Transverse colon (tissue), 4 donors: Measurements from ENCODE around the gene TMEM229B. TPM values are rescaled to one million over a fixed set of nuclear protein-coding genes. Genes with fewer than 3 reads are reported as not detected.

Experiments used
- DNase-seq: peaks from one replicate; pipeline ENCODE4 v3.0.0-alpha.2; 2019
- H3K27ac ChIP-seq, 4 donors: fragments of 200-600 bp; sonication (generic); 2 replicates each; pipeline ENCODE4 v1.5.1; 2016 to 2018; ENCODE audit warnings: inconsistent platforms in 4 of 4
- H3K27me3 ChIP-seq: fragments of 200-600 bp; sonication (generic); 2 replicates; pipeline ENCODE4 v1.5.1; 2017; ENCODE audit warnings: inconsistent platforms
- H3K36me3 ChIP-seq, 4 donors: fragments of 200-600 bp; sonication (generic); 2 replicates each; pipeline ENCODE4 v1.5.1; 2017 to 2019; ENCODE audit warnings: inconsistent platforms in 4 of 4
- H3K4me1 ChIP-seq, 4 donors: fragments of 200-600 bp; sonication (generic); 2 replicates each; pipeline ENCODE4 v1.5.1; 2017 to 2020; ENCODE audit warnings: inconsistent platforms in 4 of 4
- H3K4me3 ChIP-seq, 4 donors: fragments of 200-600 bp; sonication (generic); 1 replicate in 1 of 4; 2 replicates in 3 of 4; pipeline versions ENCODE4 v1.5.1 to v1.6.1; 2017 to 2019; ENCODE audit warnings: inconsistent platforms in 4 of 4
- H3K9me3 ChIP-seq, 2 donors: fragments of 200-600 bp; sonication (generic); 2 replicates each; pipeline ENCODE4 v1.5.1; 2017 to 2019; ENCODE audit warnings: inconsistent platforms in 2 of 2
- EP300 ChIP-seq: sonication (generic); formaldehyde crosslinking; IDR thresholded peaks from one replicate; pipeline ENCODE4 v1.6.1; 2017; ENCODE audit warnings: antibody characterized with exemption, low read depth
- POLR2A ChIP-seq: fragments of 450-650 bp; IDR thresholded peaks from one replicate; pipeline ENCODE4 v1.6.1; 2016; ENCODE audit warnings: antibody characterized with exemption, mild to moderate bottlenecking, moderate library complexity
- POLR2AphosphoS5 ChIP-seq, 3 donors: sonication (generic); formaldehyde crosslinking; IDR thresholded peaks; one replicate each; pipeline ENCODE4 v1.6.1; 2016; ENCODE audit warnings: antibody characterized with exemption in 3 of 3
- WGBS, 2 donors: methylation state at CpG; one replicate each; pipeline ENCODE4 v1.1.5; 2018; ENCODE audit warnings: low coverage in 1 of 2; 5-methylcytosine and 5-hydroxymethylcytosine counted together
- in situ Hi-C, 4 donors: fragments of 200-750 bp; cut with MboI; loops; one replicate each; pipeline versions ENCODE4 v1.15.0 to v1.15.1; 2017; ENCODE audit warnings: low sequenced_read_pairs in 3 of 4, low pct_ligation_motif_present in 1 of 4, low pct_unique_long_range_greater_than_20kb in 1 of 4
- intact Hi-C: fragments of 100-400 bp; cut with DNase I; formaldehyde crosslinking; loops from one replicate; pipeline ENCODE4 v1.15.1; 2023; ENCODE audit warnings: low total_unique reads
- total RNA-seq, 4 donors: library from RNA; depleted of rRNA; stranded (reverse); fragments of >200 nt; gene quantifications; one replicate each; pipeline ENCODE4 v1.1.0, GENCODE V29; 2016
- TF ChIP-seq, protein P1 (sequence below), 5 experiments: fragments of 200-600 bp in 3 of 5; fragments of 450-650 bp in 2 of 5; sonication (generic) in 3 of 5; IDR thresholded peaks; 1 replicate in 2 of 5; 2 replicates in 3 of 5; pipeline ENCODE4 v1.5.1; 2016 to 2017; ENCODE audit warnings: antibody characterized with exemption in 5 of 5, inconsistent platforms in 3 of 5, mild to moderate bottlenecking in 2 of 5, moderate library complexity in 1 of 5

Gene TMEM229B
- total RNA-seq, 4 donors from 2014 or later = 3.7 to 13.5 (median 7.4) TPM

DNA sequence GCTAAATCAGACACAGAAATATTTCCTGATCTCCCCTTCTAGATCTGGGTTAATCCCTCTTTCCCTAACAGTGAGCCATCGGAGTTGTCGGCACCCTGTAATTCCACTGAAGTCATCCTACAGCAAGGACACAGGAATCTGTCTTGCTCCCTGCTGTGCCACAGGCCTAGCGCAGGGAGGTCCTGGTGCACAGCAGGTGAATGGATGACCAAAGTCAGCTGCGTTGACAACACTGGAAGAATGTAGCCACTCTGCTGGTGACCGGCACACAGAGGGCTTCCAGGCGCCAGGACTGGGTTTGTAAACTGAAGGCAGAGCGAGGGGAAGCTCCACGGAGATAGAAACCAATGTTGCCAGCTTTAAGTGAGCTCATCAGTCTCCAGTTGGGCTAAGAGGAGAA, 23.6 kb downstream of the TMEM229B start:
- no peak for TF ChIP-seq POLR2AphosphoS5 (IDR thresholded peaks at IDR 0.05)
- no peak for TF ChIP-seq POLR2A
- no peak for TF ChIP-seq EP300
- TF ChIP-seq, protein P1, sequence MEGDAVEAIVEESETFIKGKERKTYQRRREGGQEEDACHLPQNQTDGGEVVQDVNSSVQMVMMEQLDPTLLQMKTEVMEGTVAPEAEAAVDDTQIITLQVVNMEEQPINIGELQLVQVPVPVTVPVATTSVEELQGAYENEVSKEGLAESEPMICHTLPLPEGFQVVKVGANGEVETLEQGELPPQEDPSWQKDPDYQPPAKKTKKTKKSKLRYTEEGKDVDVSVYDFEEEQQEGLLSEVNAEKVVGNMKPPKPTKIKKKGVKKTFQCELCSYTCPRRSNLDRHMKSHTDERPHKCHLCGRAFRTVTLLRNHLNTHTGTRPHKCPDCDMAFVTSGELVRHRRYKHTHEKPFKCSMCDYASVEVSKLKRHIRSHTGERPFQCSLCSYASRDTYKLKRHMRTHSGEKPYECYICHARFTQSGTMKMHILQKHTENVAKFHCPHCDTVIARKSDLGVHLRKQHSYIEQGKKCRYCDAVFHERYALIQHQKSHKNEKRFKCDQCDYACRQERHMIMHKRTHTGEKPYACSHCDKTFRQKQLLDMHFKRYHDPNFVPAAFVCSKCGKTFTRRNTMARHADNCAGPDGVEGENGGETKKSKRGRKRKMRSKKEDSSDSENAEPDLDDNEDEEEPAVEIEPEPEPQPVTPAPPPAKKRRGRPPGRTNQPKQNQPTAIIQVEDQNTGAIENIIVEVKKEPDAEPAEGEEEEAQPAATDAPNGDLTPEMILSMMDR (IDR thresholded peaks at IDR 0.05) = no peak
- no peak for DNase-seq
- WGBS, 2 donors = 88 to 90% methylated on average over 2 to 8 of the region's 8 CpGs
- intact Hi-C loops = no loop called here
- no peak overlapping the region for H3K27ac ChIP-seq
- in situ Hi-C loops = loop anchor here in 1 of 4 donors (25.0 kb wide), 1 partner anchor 97 kb away; no protein-coding TSS in a partner anchor
- H3K4me1 ChIP-seq = peaks cover 0 to 15% (median 3%) of the 10 kb centered on the region in 4 donors
- H3K27me3 ChIP-seq = no peaks in the 10 kb centered on the region
- H3K4me3 ChIP-seq = no peak overlapping the region
- no peaks in the 10 kb centered on the region for H3K36me3 ChIP-seq
- no peaks in the 10 kb centered on the region for H3K9me3 ChIP-seq

DNA sequence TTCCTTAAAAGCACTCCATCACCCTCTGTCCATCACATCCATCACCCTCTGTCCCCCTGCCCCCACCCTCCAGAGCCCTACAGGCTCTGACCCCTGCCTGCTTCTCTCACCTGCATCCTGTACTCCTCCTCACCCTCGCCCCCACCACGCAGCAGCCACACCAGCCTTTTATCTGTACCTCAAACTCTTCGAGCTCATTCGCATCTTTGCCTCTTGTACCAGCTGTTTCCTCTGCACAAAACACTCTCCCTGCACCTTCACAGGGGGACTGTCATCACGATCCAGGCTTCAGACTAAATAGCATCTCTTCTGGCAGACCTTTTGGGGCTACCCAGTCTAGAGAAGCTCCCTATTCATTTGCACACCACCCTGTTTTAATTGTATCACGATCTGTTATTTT, 24.1 kb downstream of the TMEM229B start:
- H3K27me3 ChIP-seq = no peaks in the 10 kb centered on the region
- H3K4me1 ChIP-seq = peaks cover 0 to 13% (median 0%) of the 10 kb centered on the region in 4 donors
- H3K9me3 ChIP-seq = no peaks in the 10 kb centered on the region
- H3K36me3 ChIP-seq = no peaks in the 10 kb centered on the region
- TF ChIP-seq POLR2AphosphoS5 (IDR thresholded peaks at IDR 0.05) = no peak
- no peak for TF ChIP-seq POLR2A
- TF ChIP-seq EP300 = no peak
- TF ChIP-seq, protein P1 (IDR thresholded peaks at IDR 0.05) = no peak
- no peak overlapping the region for H3K27ac ChIP-seq
- WGBS, 2 donors = 63 to 71% methylated on average over 3 to 6 of the region's 6 CpGs
- no peak for DNase-seq
- in situ Hi-C loops = loop anchor here in 1 of 4 donors (25.0 kb wide), 1 partner anchor 98 kb away; no protein-coding TSS in a partner anchor
- no peak overlapping the region for H3K4me3 ChIP-seq
- intact Hi-C loops = no loop called here

DNA sequence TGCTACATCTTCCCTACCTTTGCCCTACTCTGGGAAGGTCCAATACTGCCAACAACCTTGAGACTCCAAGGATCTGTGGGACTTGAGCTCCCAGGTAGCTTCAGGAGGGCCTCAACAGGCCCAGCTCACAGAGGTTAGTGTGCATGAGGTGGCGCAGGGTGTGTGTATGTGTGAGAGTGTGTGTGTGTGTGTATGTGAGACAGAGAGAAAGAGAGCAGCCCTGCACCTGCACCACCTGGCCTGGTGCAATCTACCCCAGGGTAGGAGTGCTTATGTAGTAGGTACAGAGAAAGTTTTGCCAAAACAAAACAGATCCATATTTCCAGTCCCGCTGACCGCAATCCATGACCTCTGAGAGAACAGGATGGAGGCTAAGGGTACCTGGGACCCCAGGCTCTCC, 24.6 kb downstream of the TMEM229B start:
- H3K27me3 ChIP-seq = no peaks in the 10 kb centered on the region
- in situ Hi-C loops = loop anchor here in 1 of 4 donors (25.0 kb wide), 1 partner anchor 98 kb away; no protein-coding TSS in a partner anchor
- no peaks in the 10 kb centered on the region for H3K36me3 ChIP-seq
- no peak overlapping the region for H3K27ac ChIP-seq
- H3K4me3 ChIP-seq = no peak overlapping the region
- WGBS, 2 donors = 92% methylated on average over 3 of the region's 3 CpGs; no CpG with 5 or more reads in 1 of the 2 donors
- DNase-seq = no peak
- intact Hi-C loops = no loop called here
- TF ChIP-seq, protein P1 (IDR thresholded peaks at IDR 0.05) = no peak
- TF ChIP-seq POLR2AphosphoS5 (IDR thresholded peaks at IDR 0.05) (no peak), POLR2A (no peak), EP300 (no peak)
- peaks cover 0 to 13% (median 0%) of the 10 kb centered on the region in 4 donors for H3K4me1 ChIP-seq
- no peaks in the 10 kb centered on the region for H3K9me3 ChIP-seq

DNA sequence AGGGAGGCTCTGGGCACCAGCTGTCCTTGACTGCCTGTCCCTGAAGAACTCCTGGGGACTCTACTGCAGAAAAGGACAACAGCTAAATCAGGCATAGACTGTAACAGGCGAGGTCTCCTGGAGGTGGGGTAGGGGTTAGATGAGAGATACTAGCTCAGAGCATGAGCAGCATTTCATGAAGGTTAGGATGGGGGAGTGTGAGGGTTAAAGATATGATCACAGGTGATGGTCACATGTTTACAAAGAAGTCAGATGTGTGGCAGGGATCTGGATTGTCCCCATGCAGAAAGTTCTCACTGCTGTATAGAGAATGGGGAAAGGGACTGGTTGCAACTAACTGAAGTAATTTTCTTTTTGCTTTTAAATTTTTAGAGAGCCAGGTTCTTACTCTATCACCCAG, 26.5 kb downstream of the TMEM229B start:
- peaks cover 0 to 6% (median 0%) of the 10 kb centered on the region in 4 donors for H3K4me1 ChIP-seq
- TF ChIP-seq EP300 (no peak), POLR2AphosphoS5 (IDR thresholded peaks at IDR 0.05) (no peak), POLR2A (no peak)
- TF ChIP-seq, protein P1 (IDR thresholded peaks at IDR 0.05) = no peak
- intact Hi-C loops = no loop called here
- 85% methylated on average over 1 of the region's 1 CpG; no CpG with 5 or more reads in 1 of the 2 donors for WGBS, 2 donors
- no peak overlapping the region for H3K27ac ChIP-seq
- H3K9me3 ChIP-seq = no peaks in the 10 kb centered on the region
- in situ Hi-C loops = loop anchor here in 1 of 4 donors (25.0 kb wide), 1 partner anchor 100 kb away; no protein-coding TSS in a partner anchor
- no peak overlapping the region for H3K4me3 ChIP-seq
- DNase-seq = no peak
- H3K36me3 ChIP-seq = no peaks in the 10 kb centered on the region
- H3K27me3 ChIP-seq = no peaks in the 10 kb centered on the region
